Neuronal stem cell (in vitro differentiated cells): ENCODE data around the gene NR3C2.
"Not testable (repeated sequence)": the region's sequence is repeated elsewhere in the genome, so short reads cannot be mapped to it uniquely, and the experiment has no call there.

Source experiments
- DNase-seq: peaks from one replicate; pipeline ENCODE4 v3.0.0-alpha.2; 2013; ENCODE audit warnings: low spot score
- H2AFZ ChIP-seq: one replicate; pipeline ENCODE4 v1.6.1; 2013; ENCODE audit warnings: mild to moderate bottlenecking, low read length, inconsistent platforms
- H2AK5ac ChIP-seq: 2 replicates; pipeline ENCODE4 v1.6.1; 2013; ENCODE audit warnings: low read depth, mild to moderate bottlenecking, inconsistent platforms, low read length, moderate library complexity, mixed read lengths
- H2BK120ac ChIP-seq: 2 replicates; pipeline ENCODE4 v1.6.1; 2013; ENCODE audit warnings: low read depth, mild to moderate bottlenecking, inconsistent platforms, low read length, moderate library complexity, mixed read lengths
- H2BK12ac ChIP-seq: one replicate; pipeline ENCODE4 v1.6.1; 2013; ENCODE audit warnings: low read length, inconsistent platforms
- H2BK15ac ChIP-seq: 2 replicates; pipeline ENCODE4 v1.6.1; 2013; ENCODE audit warnings: mild to moderate bottlenecking, low read length, inconsistent platforms, mixed read lengths
- H2BK5ac ChIP-seq: one replicate; pipeline ENCODE4 v1.6.1; 2013; ENCODE audit warnings: inconsistent platforms, mild to moderate bottlenecking, low read length, moderate library complexity
- H3K14ac ChIP-seq: one replicate; pipeline ENCODE4 v1.6.1; 2013; ENCODE audit warnings: low read length, inconsistent platforms
- H3K18ac ChIP-seq: 2 replicates; pipeline ENCODE4 v1.6.1; 2013; ENCODE audit warnings: low read length, inconsistent platforms
- H3K23ac ChIP-seq: 2 replicates; pipeline ENCODE4 v1.6.1; 2013; ENCODE audit warnings: low read depth, mild to moderate bottlenecking, mixed read lengths, low read length, inconsistent platforms; ENCODE audit not compliant: poor library complexity
- H3K27ac ChIP-seq: replicated peaks from 3 replicates; pipeline ENCODE4 v1.5.1; 2013; ENCODE audit warnings: low read length, inconsistent platforms
- H3K27me3 ChIP-seq, 3 experiments: 2 replicates each; pipeline ENCODE4 v1.6.1; 2013; ENCODE audit warnings: low read length in 3 of 3, mild to moderate bottlenecking in 2 of 3, inconsistent platforms in 1 of 3, low read depth in 1 of 3, mixed read lengths in 1 of 3, moderate library complexity in 1 of 3; ENCODE audit not compliant: control insufficient read depth in 3 of 3, insufficient read depth in 3 of 3
- H3K36me3 ChIP-seq, 2 donors: replicated peaks in 1 of 2; 2 replicates each; pipeline ENCODE4 v1.6.1; 2013; ENCODE audit warnings: low read length in 2 of 2; ENCODE audit not compliant: control insufficient read depth in 2 of 2, insufficient read depth in 2 of 2
- H3K4ac ChIP-seq: 2 replicates; pipeline ENCODE4 v1.6.1; 2013; ENCODE audit warnings: inconsistent platforms, mild to moderate bottlenecking, low read length, moderate library complexity
- H3K4me1 ChIP-seq, 2 donors: 1 replicate in 1 of 2; 2 replicates in 1 of 2; pipeline ENCODE4 v1.6.1; 2013; ENCODE audit warnings: low read length in 2 of 2, low read depth in 1 of 2; ENCODE audit not compliant: control insufficient read depth in 2 of 2, insufficient read depth in 1 of 2
- H3K4me2 ChIP-seq: one replicate; pipeline ENCODE4 v1.6.1; 2013; ENCODE audit warnings: mild to moderate bottlenecking, low read length, inconsistent platforms; ENCODE audit not compliant: insufficient read depth, poor library complexity, severe bottlenecking
- H3K4me3 ChIP-seq, 2 donors: 2 replicates each; pipeline ENCODE4 v1.5.1; 2013; ENCODE audit warnings: low read length in 2 of 2, mild to moderate bottlenecking in 2 of 2, inconsistent platforms in 1 of 2, moderate library complexity in 1 of 2
- H3K79me1 ChIP-seq: one replicate; pipeline ENCODE4 v1.6.1; 2013; ENCODE audit warnings: low read depth, mild to moderate bottlenecking, inconsistent platforms, low read length, moderate library complexity
- H3K9ac ChIP-seq: one replicate; pipeline ENCODE4 v1.6.1; 2013; ENCODE audit warnings: mild to moderate bottlenecking, low read depth, low read length, inconsistent platforms; ENCODE audit not compliant: poor library complexity
- H3K9me3 ChIP-seq, 2 donors: replicated peaks in 1 of 2; 2 replicates each; pipeline versions ENCODE3 to v1.6.1; 2013; ENCODE audit warnings: low read length in 2 of 2, mild to moderate bottlenecking in 2 of 2, inconsistent platforms in 1 of 2, low read depth in 1 of 2, mixed read lengths in 1 of 2, moderate library complexity in 1 of 2; ENCODE audit not compliant: control insufficient read depth in 2 of 2, insufficient read depth in 1 of 2
- H4K8ac ChIP-seq: one replicate; pipeline ENCODE4 v1.6.1; 2013; ENCODE audit warnings: low read depth, mild to moderate bottlenecking, inconsistent platforms, low read length, moderate library complexity
- H4K91ac ChIP-seq: one replicate; pipeline ENCODE4 v1.6.1; 2013; ENCODE audit warnings: low read length, low read depth, mild to moderate bottlenecking, inconsistent platforms; ENCODE audit not compliant: poor library complexity
- WGBS, 2 donors: extraction: QIAGEN DNeasy Blood & Tissue Kit; methylation state at CpG; one replicate each; pipeline ENCODE4 v1.1.7; 2013; ENCODE audit warnings: missing lambda C conversion rate in 2 of 2, mixed read lengths in 1 of 2; ENCODE audit not compliant: insufficient read length in 2 of 2, insufficient replicate concordance in 1 of 2; ENCODE audit errors: extremely low coverage in 2 of 2; 5-methylcytosine and 5-hydroxymethylcytosine counted together

The NR3C2 gene

GRCh38 chr4:148090029-148090428 is 352.2 kb downstream of the NR3C2 start:
- Histone ChIP-seq H2AFZ (no peak overlapping the region), H3K36me3 (no peaks in the 10 kb centered on the region), H2BK15ac (no peak overlapping the region), H2BK12ac (no peak overlapping the region), H3K4me2 (no peak overlapping the region), H3K27me3 (no peaks in the 10 kb centered on the region), H3K9me3 (no peaks in the 10 kb centered on the region), H3K18ac (no peak overlapping the region), H3K4me3 (no peak overlapping the region), H4K91ac (no peak overlapping the region), H2BK5ac (no peak overlapping the region), H3K9ac (no peak overlapping the region), H3K27ac (no peak overlapping the region), H3K79me1 (no peaks in the 10 kb centered on the region), H3K23ac (no peak overlapping the region), H4K8ac (no peak overlapping the region), H2BK120ac (no peak overlapping the region), H3K14ac (no peak overlapping the region), H2AK5ac (no peak overlapping the region), H3K4me1 (no peaks in the 10 kb centered on the region), H3K4ac (no peak overlapping the region)
- no CpG with 5 or more reads among the region's 6 CpGs for WGBS, 2 donors
- DNase-seq = no peak

- Histone ChIP-seq H3K4me2 (no peak overlapping the region), H3K4me1 (no peaks in the 10 kb centered on the region), H3K27me3 (no peaks in the 10 kb centered on the region), H2BK5ac (no peak overlapping the region), H3K9ac (no peak overlapping the region), H4K8ac (no peak overlapping the region), H4K91ac (no peak overlapping the region), H3K9me3 (no peaks in the 10 kb centered on the region), H2BK15ac (no peak overlapping the region), H3K18ac (no peak overlapping the region), H3K79me1 (no peaks in the 10 kb centered on the region), H3K4ac (no peak overlapping the region), H2BK12ac (no peak overlapping the region), H2BK120ac (no peak overlapping the region), H3K23ac (no peak overlapping the region), H3K27ac (no peak overlapping the region), H3K4me3 (no peak overlapping the region), H3K36me3 (no peaks in the 10 kb centered on the region), H2AK5ac (no peak overlapping the region), H2AFZ (no peak overlapping the region), H3K14ac (no peak overlapping the region)
- WGBS, 2 donors = no CpG with 5 or more reads among the region's 6 CpGs
- no peak for DNase-seq
Measured at GRCh38 chr4:148089624-148090023, 352.6 kb downstream of the NR3C2 start.

- not testable (repeated sequence) for H3K9me3 ChIP-seq, H3K18ac ChIP-seq, H4K91ac ChIP-seq, H2AK5ac ChIP-seq, H3K4me3 ChIP-seq, DNase-seq, H3K4me2 ChIP-seq, H3K4me1 ChIP-seq, H2BK120ac ChIP-seq, H3K27ac ChIP-seq, H3K4ac ChIP-seq, H3K9ac ChIP-seq, H3K36me3 ChIP-seq, H3K79me1 ChIP-seq, H2BK15ac ChIP-seq, H2BK5ac ChIP-seq, H4K8ac ChIP-seq, H2BK12ac ChIP-seq, H3K14ac ChIP-seq, H3K23ac ChIP-seq, H3K27me3 ChIP-seq, H2AFZ ChIP-seq
- WGBS, 2 donors = no CpG with 5 or more reads among the region's 4 CpGs
Measured at GRCh38 chr4:148083073-148083472, 359.1 kb downstream of the NR3C2 start.

GRCh38 chr4:148081745-148082144 is 360.5 kb downstream of the NR3C2 start:
- H2BK120ac ChIP-seq = no peak overlapping the region
- H2AFZ ChIP-seq = no peak overlapping the region
- H2BK15ac ChIP-seq = no peak overlapping the region
- no peak overlapping the region for H2BK12ac ChIP-seq
- no peak for DNase-seq
- no peak overlapping the region for H2BK5ac ChIP-seq
- H3K4me2 ChIP-seq = no peak overlapping the region
- H3K18ac ChIP-seq = peak overlapping the region; percentile 42
- H3K36me3 ChIP-seq = no peaks in the 10 kb centered on the region
- no peak overlapping the region for H2AK5ac ChIP-seq
- H4K8ac ChIP-seq = no peak overlapping the region
- H3K4me3 ChIP-seq = no peak overlapping the region
- H3K79me1 ChIP-seq = no peaks in the 10 kb centered on the region
- H3K27me3 ChIP-seq = no peaks in the 10 kb centered on the region
- H3K27ac ChIP-seq = no peak overlapping the region
- no peaks in the 10 kb centered on the region for H3K4me1 ChIP-seq
- no peak overlapping the region for H3K14ac ChIP-seq
- H3K4ac ChIP-seq = no peak overlapping the region
- H4K91ac ChIP-seq = no peak overlapping the region
- WGBS, 2 donors = no CpG with 5 or more reads among the region's 3 CpGs
- no peak overlapping the region for H3K23ac ChIP-seq
- no peak overlapping the region for H3K9ac ChIP-seq
- no peaks in the 10 kb centered on the region for H3K9me3 ChIP-seq
